H9 (cell line): Measurements from ENCODE around the gene SNAP47. TPM values are rescaled to one million over a fixed set of nuclear protein-coding genes. Genes with fewer than 3 reads are reported as not detected.

Experiments used
- DNase-seq: peaks from one replicate; pipeline ENCODE4 v3.0.0-alpha.2; 2017
- H2AFZ ChIP-seq: one replicate; pipeline ENCODE4 v1.6.1; 2013; ENCODE audit warnings: mild to moderate bottlenecking, low read length, control low read depth, moderate library complexity
- H2AK5ac ChIP-seq: 2 replicates; pipeline ENCODE4 v1.6.1; 2013; ENCODE audit warnings: low read length, control low read depth, mixed read lengths; ENCODE audit not compliant: insufficient read length
- H2BK120ac ChIP-seq: one replicate; pipeline ENCODE4 v1.6.1; 2013; ENCODE audit warnings: low read depth, mild to moderate bottlenecking, low read length, control low read depth, inconsistent platforms; ENCODE audit not compliant: poor library complexity, severe bottlenecking
- H2BK12ac ChIP-seq: 2 replicates; pipeline ENCODE4 v1.6.1; 2013; ENCODE audit warnings: low read length, control low read depth, mixed read lengths, low read depth; ENCODE audit not compliant: insufficient read length
- H2BK15ac ChIP-seq: 2 replicates; pipeline ENCODE4 v1.6.1; 2013; ENCODE audit warnings: low read depth, low read length, control low read depth
- H2BK20ac ChIP-seq: one replicate; pipeline ENCODE4 v1.6.1; 2013; ENCODE audit warnings: low read depth, mild to moderate bottlenecking, low read length, control low read depth, inconsistent platforms; ENCODE audit not compliant: poor library complexity, severe bottlenecking
- H2BK5ac ChIP-seq: 2 replicates; pipeline ENCODE4 v1.6.1; 2013; ENCODE audit warnings: low read length, control low read depth, mixed read lengths; ENCODE audit not compliant: insufficient read length
- H3K14ac ChIP-seq: 2 replicates; pipeline ENCODE4 v1.6.1; 2013; ENCODE audit warnings: low read length, control low read depth; ENCODE audit not compliant: insufficient read depth
- H3K18ac ChIP-seq: 2 replicates; pipeline ENCODE4 v1.6.1; 2013; ENCODE audit warnings: low read depth, mild to moderate bottlenecking, mixed read lengths, low read length, control low read depth; ENCODE audit not compliant: insufficient read length
- H3K23ac ChIP-seq: 2 replicates; pipeline ENCODE4 v1.6.1; 2013; ENCODE audit warnings: low read length, control low read depth, mixed read lengths, low read depth; ENCODE audit not compliant: insufficient read length
- H3K23me2 ChIP-seq: 2 replicates; pipeline ENCODE4 v1.6.1; 2013; ENCODE audit warnings: low read depth, mild to moderate bottlenecking, mixed read lengths, low read length, control low read depth; ENCODE audit not compliant: insufficient read length, poor library complexity, severe bottlenecking
- H3K27ac ChIP-seq: 2 replicates; pipeline ENCODE4 v1.5.1; 2013; ENCODE audit warnings: low read length, control low read depth, mixed read lengths, low read depth; ENCODE audit not compliant: insufficient read length
- H3K27me3 ChIP-seq: 2 replicates; pipeline ENCODE4 v1.6.1; 2013; ENCODE audit warnings: low read length, control low read depth, inconsistent platforms; ENCODE audit not compliant: insufficient read depth
- H3K4ac ChIP-seq: 2 replicates; pipeline ENCODE4 v1.6.1; 2013; ENCODE audit warnings: low read depth, mild to moderate bottlenecking, control low read depth, inconsistent platforms, low read length, moderate library complexity
- H3K4me1 ChIP-seq: 2 replicates; pipeline ENCODE4 v1.6.1; 2013; ENCODE audit warnings: low read length, control low read depth, inconsistent platforms; ENCODE audit not compliant: insufficient read depth
- H3K4me2 ChIP-seq: 2 replicates; pipeline ENCODE4 v1.6.1; 2013; ENCODE audit warnings: low read length, control low read depth, mixed read lengths; ENCODE audit not compliant: insufficient read length, insufficient read depth
- H3K56ac ChIP-seq: 2 replicates; pipeline ENCODE4 v1.6.1; 2013; ENCODE audit warnings: low read depth, mild to moderate bottlenecking, mixed read lengths, low read length, control low read depth; ENCODE audit not compliant: insufficient read length
- H3K79me1 ChIP-seq: 2 replicates; pipeline ENCODE4 v1.6.1; 2013; ENCODE audit warnings: low read depth, mild to moderate bottlenecking, moderate library complexity, low read length, control low read depth, inconsistent platforms; ENCODE audit not compliant: insufficient read depth, poor library complexity, severe bottlenecking
- H3K79me2 ChIP-seq: 2 replicates; pipeline ENCODE4 v1.6.1; 2013; ENCODE audit warnings: low read length, control low read depth, inconsistent platforms; ENCODE audit not compliant: insufficient read depth
- H3K9ac ChIP-seq: 2 replicates; pipeline ENCODE4 v1.6.1; 2013; ENCODE audit warnings: low read length, control low read depth, mixed read lengths; ENCODE audit not compliant: insufficient read length; ENCODE audit errors: extremely low read depth
- H3K9me3 ChIP-seq: one replicate; pipeline ENCODE4 v1.6.1; 2013; ENCODE audit warnings: low read depth, low read length, inconsistent platforms; ENCODE audit not compliant: control insufficient read depth
- H3T11ph ChIP-seq: one replicate; pipeline ENCODE4 v1.6.1; 2013; ENCODE audit warnings: mild to moderate bottlenecking, low read length, control low read depth, inconsistent platforms
- H4K20me1 ChIP-seq: one replicate; pipeline ENCODE4 v1.6.1; 2013; ENCODE audit not compliant: control insufficient read depth, insufficient read length, insufficient read depth
- H4K5ac ChIP-seq: 2 replicates; pipeline ENCODE4 v1.6.1; 2013; ENCODE audit warnings: low read depth, mild to moderate bottlenecking, mixed read lengths, low read length, control low read depth; ENCODE audit not compliant: insufficient read length
- H4K8ac ChIP-seq: replicated peaks from 2 replicates; pipeline ENCODE4 v1.6.1; 2013; ENCODE audit warnings: low read length, control low read depth, mixed read lengths, low read depth; ENCODE audit not compliant: insufficient read length
- H4K91ac ChIP-seq: 2 replicates; pipeline ENCODE4 v1.6.1; 2013; ENCODE audit warnings: low read depth, mild to moderate bottlenecking, moderate library complexity, mixed read lengths, low read length, control low read depth; ENCODE audit not compliant: insufficient read length
- H3K27ac Mint-ChIP-seq, 3 experiments: 2 replicates in 2 of 3; 3 replicates in 1 of 3; pipeline ENCODE4 v1.8.0; 2020 to 2021; ENCODE audit warnings: mixed read lengths in 3 of 3, mild to moderate bottlenecking in 1 of 3, moderate library complexity in 1 of 3
- H3K27me3 Mint-ChIP-seq: 2 replicates; pipeline ENCODE4 v1.8.0; 2021; ENCODE audit warnings: low read depth, mild to moderate bottlenecking, moderate library complexity, mixed read lengths
- H3K36me3 Mint-ChIP-seq, 3 experiments: 2 replicates in 2 of 3; 3 replicates in 1 of 3; pipeline ENCODE4 v1.8.0; 2020 to 2021; ENCODE audit warnings: low read depth in 3 of 3, mixed read lengths in 3 of 3; ENCODE audit not compliant: insufficient read depth in 1 of 3
- H3K4me1 Mint-ChIP-seq, 2 experiments: 2 replicates each; pipeline ENCODE4 v1.8.0; 2020; ENCODE audit warnings: mixed read lengths in 2 of 2
- H3K4me3 Mint-ChIP-seq, 2 experiments: 2 replicates in 1 of 2; 3 replicates in 1 of 2; pipeline ENCODE4 v1.8.0; 2020 to 2021; ENCODE audit warnings: mild to moderate bottlenecking in 2 of 2, mixed read lengths in 2 of 2, moderate library complexity in 1 of 2
- H3K9me3 Mint-ChIP-seq, 2 experiments: 2 replicates in 1 of 2; 3 replicates in 1 of 2; pipeline ENCODE4 v1.8.0; 2020; ENCODE audit warnings: mild to moderate bottlenecking in 2 of 2, mixed read lengths in 2 of 2, moderate library complexity in 1 of 2
- CTCF ChIP-seq: fragments of 200-600 bp; sonication (generic); conservative IDR thresholded peaks from 3 replicates; pipeline ENCODE4 v1.8.0; 2021; ENCODE audit warnings: antibody characterized with exemption, mild to moderate bottlenecking
- WGBS: extraction: QIAGEN DNeasy Blood & Tissue Kit; methylation state at CpG from one replicate; pipeline ENCODE4 v1.1.7; 2013; ENCODE audit warnings: missing lambda C conversion rate, low lambda C conversion rate, mixed read lengths; ENCODE audit not compliant: insufficient read length; ENCODE audit errors: extremely low coverage; 5-methylcytosine and 5-hydroxymethylcytosine counted together
- total RNA-seq: library from RNA; stranded (reverse); gene quantifications from 2 replicates; pipeline ENCODE4 v1.2.1, GENCODE V29; 2021

The SNAP47 gene
- total RNA-seq, 1 experiment from 2014 or later: 44.1 TPM

GRCh38 chr1:227767401-227768124 lies 32.3 kb downstream of the SNAP47 start:
- Histone ChIP-seq H2BK20ac (no peak overlapping the region), H2BK120ac (no peak overlapping the region), H3K9ac (no peak overlapping the region), H3K56ac (no peak overlapping the region), H3K9me3 (no peaks in the 10 kb centered on the region), H3K23me2 (peaks cover 2% of the 10 kb centered on the region), H4K91ac (no peak overlapping the region), H3K18ac (no peak overlapping the region), H2AK5ac (no peak overlapping the region), H3T11ph (no peak overlapping the region), H3K4me2 (no peak overlapping the region), H3K23ac (no peak overlapping the region), H3K79me2 (no peaks in the 10 kb centered on the region), H3K4me1 (no peaks in the 10 kb centered on the region), H4K20me1 (no peaks in the 10 kb centered on the region), H3K79me1 (peaks cover 3% of the 10 kb centered on the region), H3K27ac (no peak overlapping the region), H3K27me3 (no peaks in the 10 kb centered on the region), H2BK12ac (no peak overlapping the region), H3K14ac (no peak overlapping the region), H3K4ac (no peak overlapping the region), H2BK15ac (no peak overlapping the region), H4K8ac (no peak overlapping the region), H2AFZ (no peak overlapping the region), H4K5ac (no peak overlapping the region), H2BK5ac (no peak overlapping the region)
- H3K4me1 Mint-ChIP-seq: peaks cover 0 to 9% of the 10 kb centered on the region in 2 experiments; a peak in 2 of 4 replicates
- no peak for DNase-seq
- H3K27me3 Mint-ChIP-seq: no peaks in the 10 kb centered on the region
- H3K27ac Mint-ChIP-seq: no peak overlapping the region
- no peaks in the 10 kb centered on the region for H3K9me3 Mint-ChIP-seq
- no peak for TF ChIP-seq CTCF
- no peak overlapping the region for H3K4me3 Mint-ChIP-seq
- no CpG with 5 or more reads among the region's 6 CpGs for WGBS
- H3K36me3 Mint-ChIP-seq: peaks cover 24 to 58% (median 49%) of the 10 kb centered on the region in 3 experiments
